ENCODE results near the gene HES5.
A peak's percentile ranks its signal among the peaks of the same experiment; 100 is the strongest.

HES5 gene

GRCh38 chr1:2547210-2548067, 17.4 kb upstream of the HES5 start:
- H3K4me3 ChIP-seq (ENCODE audit: low read length): peak overlapping the region; percentile 53
- no peak for DNase-seq (ENCODE audit: low read depth)
- TF ChIP-seq CTCF (conservative IDR thresholded peaks at IDR 0.05; ENCODE audit: low read depth, low read length): no peak

DNA sequence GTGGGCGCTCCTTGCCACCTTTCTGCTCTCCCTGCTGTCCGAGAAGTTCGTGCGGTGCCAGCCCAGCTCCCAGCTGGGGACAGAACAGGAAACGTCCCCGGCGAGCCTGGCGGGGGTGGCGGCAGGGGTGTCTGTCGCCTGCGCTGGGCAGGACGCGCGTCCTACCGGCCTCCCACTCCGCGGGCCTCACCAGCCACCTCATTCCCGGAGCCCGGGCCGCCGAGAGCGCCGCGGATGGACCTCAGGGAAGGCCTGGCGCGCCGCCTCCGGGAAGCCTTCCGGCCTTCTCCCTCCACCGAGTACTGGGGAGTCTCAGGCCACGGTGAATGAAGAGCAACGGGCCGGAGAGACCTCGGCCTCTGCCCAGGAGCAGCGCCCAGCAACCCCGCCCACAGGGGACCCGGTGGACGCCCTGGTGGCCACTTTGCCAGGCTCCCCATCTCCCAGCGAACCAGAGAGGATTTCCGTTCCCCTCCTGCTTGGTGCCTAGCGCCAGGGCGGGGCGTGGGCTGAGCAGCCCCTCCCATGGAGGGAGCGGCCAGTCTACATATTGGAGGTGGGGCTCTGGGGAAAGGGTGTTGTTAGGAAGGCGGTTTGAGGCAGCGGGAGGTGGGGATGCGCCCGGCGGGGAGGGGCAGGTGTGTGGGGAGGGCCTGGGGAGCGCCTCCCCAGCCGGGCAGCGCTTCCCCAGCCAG, 16.6 kb upstream of the HES5 start:
- no peak for DNase-seq (ENCODE audit: low read depth)
- peak overlapping the region; percentile 53 for H3K4me3 ChIP-seq (ENCODE audit: low read length)
- TF ChIP-seq CTCF (conservative IDR thresholded peaks at IDR 0.05; ENCODE audit: low read depth, low read length): no peak

DNA sequence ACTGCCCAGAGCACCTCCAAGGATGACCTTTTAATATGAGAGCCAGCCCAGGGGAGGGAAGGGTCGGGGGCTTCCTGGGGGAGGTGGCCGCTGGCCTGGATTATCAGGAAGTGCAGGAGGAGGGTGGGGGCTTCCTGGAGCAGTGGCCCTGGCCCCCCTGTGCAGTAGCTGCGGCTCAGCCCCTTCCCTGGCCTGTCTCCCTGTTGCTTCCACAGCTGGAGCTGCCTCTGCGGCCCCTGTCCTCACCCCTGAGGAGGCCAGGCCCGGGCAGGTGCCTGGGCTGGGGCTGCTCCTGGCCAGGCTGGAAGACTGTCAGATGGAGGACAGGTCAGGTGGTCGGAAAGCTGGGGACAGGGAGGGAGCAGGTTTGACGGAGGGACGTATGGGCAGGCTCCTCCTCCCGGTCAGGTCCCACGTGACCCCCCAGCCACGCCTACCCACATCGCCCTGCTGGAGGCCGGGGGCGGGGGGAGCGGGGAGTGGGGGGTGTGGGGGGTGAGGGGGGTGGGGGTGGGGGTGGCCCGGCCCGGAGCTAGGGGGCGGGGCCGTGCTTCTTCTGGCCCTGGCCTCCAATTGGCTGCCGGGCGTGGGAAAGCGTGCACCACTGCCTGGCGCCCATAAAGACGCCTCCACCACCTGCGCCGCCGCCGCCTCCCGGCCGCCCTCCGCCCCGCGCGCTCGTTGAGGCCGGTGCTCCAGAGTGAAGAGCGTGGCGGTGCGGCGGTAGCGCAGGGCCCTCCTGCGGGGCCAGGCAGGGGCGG, 15.9 kb upstream of the HES5 start:
- TF ChIP-seq CTCF (conservative IDR thresholded peaks at IDR 0.05; ENCODE audit: low read depth, low read length): no peak
- DNase-seq (ENCODE audit: low read depth): peak; percentile 82
- peak overlapping the region; percentile 53 for H3K4me3 ChIP-seq (ENCODE audit: low read length)

DNA sequence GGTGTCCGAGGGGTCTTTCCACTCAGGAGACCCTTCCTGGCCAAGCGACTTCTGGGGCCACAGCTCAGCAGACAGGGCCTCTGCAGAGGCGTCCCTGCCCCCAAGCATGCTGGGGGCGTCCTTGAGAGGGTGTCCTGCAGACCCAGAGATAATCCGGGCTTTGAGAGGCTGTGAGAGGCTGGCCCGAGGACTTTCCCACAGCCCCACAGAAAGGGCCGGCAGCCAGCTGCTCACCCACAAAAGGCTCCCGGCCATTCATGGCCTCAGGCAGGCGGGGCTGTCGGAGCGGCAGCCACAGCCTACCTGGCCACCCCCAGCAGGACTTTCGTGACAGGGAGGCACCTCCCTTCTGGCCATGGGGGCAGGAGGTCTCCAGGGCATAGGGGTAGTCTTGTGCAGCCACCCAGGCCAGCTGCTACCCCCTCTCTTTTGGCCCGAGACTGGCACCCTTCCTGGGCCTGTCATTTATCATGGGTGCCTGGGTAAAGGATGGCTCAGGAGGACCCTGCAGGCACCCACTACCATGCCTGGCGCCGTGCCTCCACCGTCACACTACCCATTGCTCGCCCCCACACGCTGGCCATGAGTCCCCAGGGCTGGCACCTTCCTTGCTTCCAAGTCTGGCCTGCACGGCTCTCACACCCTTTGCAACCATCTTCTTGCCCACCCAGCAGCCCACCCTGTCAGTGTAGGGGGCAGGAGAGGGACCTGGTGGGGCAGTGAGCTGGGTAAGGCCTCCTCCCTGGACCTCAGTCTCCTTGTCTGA, 15.0 kb upstream of the HES5 start:
- TF ChIP-seq CTCF (conservative IDR thresholded peaks at IDR 0.05; ENCODE audit: low read depth, low read length): no peak
- no peak overlapping the region for H3K4me3 ChIP-seq (ENCODE audit: low read length)
- no peak for DNase-seq (ENCODE audit: low read depth)

DNA sequence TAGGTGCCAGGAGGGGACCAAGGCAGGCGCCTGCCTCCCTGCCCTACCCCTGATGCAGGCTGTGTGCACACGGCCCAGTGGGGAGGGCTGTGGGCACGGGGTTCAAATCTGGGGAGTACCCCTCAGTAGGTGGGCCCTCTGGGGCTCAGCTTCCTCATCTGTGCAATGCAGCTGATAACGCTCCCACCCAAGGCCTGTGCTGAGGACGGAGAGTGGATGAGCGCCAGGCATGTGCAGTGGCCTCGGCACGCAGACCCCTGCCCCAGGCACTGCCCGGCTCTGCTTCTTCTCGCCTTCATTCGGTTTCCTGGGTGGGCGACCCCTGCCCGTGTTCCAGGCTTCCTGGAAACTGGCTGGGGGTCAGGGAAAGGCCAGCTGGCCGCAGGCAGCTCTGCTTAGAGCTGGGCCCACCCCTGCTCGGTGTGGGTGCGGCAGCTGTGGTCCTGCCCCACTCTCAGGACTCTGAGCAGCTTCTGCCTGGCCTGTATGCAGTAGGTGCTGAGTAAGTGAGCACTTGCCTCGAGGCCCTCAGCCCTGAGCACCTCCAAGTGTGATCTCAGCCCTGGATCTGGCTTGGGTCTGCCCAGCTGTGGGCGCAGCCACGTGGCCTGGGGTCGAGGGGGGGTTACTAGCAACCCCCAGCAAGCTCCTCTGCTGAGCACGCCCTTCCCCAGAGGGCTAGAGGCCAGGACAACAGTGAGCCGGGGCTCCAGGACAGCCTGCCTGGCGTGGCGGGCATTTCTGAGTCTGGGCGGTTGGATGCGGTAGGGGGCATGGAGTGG, 14.2 kb upstream of the HES5 start:
- DNase-seq (ENCODE audit: low read depth): no peak
- no peak for TF ChIP-seq CTCF (conservative IDR thresholded peaks at IDR 0.05; ENCODE audit: low read depth, low read length)
- H3K4me3 ChIP-seq (ENCODE audit: low read length): no peak overlapping the region

- TF ChIP-seq CTCF (conservative IDR thresholded peaks at IDR 0.05; ENCODE audit: low read depth, low read length): no peak
- DNase-seq (ENCODE audit: low read depth): no peak
- H3K4me3 ChIP-seq (ENCODE audit: low read length): no peak overlapping the region
Measured at GRCh38 chr1:2543543-2544092, 13.6 kb upstream of the HES5 start.

Data from retinal pigment epithelial cell (primary cell).